T-helper 2 cell treated with Interferon-gamma antibody and Interleukin-4, amounts not matched to agents 5 μg/mL and 100 μg/mL, for 36 hours (primary cell): ENCODE data around the gene SUMO3.
A peak's percentile ranks its signal among the peaks of the same experiment; 100 is the strongest.

Source experiments
- DNase-seq: peaks from one replicate; pipeline ENCODE4 v3.0.0; 2021; ENCODE audit warnings: low spot score
- H3K27ac Mint-ChIP-seq: one replicate; pipeline ENCODE4 v1.8.0; 2021; ENCODE audit warnings: mild to moderate bottlenecking, mixed read lengths
- H3K27me3 Mint-ChIP-seq: one replicate; pipeline ENCODE4 v1.8.0; 2021; ENCODE audit warnings: low read depth, mixed read lengths
- H3K36me3 Mint-ChIP-seq: one replicate; pipeline ENCODE4 v1.8.0; 2021; ENCODE audit warnings: low read depth, mixed read lengths
- H3K4me1 Mint-ChIP-seq: one replicate; pipeline ENCODE4 v1.8.0; 2021; ENCODE audit warnings: low read depth, mixed read lengths
- H3K4me3 Mint-ChIP-seq: one replicate; pipeline ENCODE4 v1.8.0; 2022; ENCODE audit warnings: mild to moderate bottlenecking, moderate library complexity, mixed read lengths
- H3K9me3 Mint-ChIP-seq: one replicate; pipeline ENCODE4 v1.8.0; 2021; ENCODE audit warnings: mixed read lengths

SUMO3 gene

DNA sequence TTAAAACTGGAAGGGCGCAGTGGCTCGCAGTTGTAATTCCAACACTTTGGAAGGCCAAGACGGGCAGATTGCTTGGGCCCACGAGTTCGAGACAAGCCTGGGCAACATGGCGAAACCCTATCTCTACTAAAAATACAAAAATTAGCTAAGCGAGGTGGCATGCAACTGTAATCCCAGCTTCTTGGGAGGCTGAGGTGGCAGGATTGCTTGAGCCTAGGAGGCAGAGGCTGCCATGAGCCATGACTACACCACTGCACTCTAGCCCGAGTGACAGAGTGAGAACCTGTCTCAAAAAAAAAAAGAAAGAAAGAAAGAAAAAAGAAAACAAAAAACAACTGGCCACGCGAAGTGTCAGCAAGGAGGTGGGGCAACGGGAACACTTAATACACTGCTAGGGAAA lies 22.5 kb downstream of the SUMO3 start:
- H3K4me1 Mint-ChIP-seq, result peaks cover 28% of the 10 kb centered on the region
- H3K27me3 Mint-ChIP-seq, result no peaks in the 10 kb centered on the region
- DNase-seq, result no peak
- H3K9me3 Mint-ChIP-seq, result no peaks in the 10 kb centered on the region
- no peak overlapping the region for H3K4me3 Mint-ChIP-seq
- H3K36me3 Mint-ChIP-seq, result peaks cover 35% of the 10 kb centered on the region
- H3K27ac Mint-ChIP-seq, result no peak overlapping the region

DNA sequence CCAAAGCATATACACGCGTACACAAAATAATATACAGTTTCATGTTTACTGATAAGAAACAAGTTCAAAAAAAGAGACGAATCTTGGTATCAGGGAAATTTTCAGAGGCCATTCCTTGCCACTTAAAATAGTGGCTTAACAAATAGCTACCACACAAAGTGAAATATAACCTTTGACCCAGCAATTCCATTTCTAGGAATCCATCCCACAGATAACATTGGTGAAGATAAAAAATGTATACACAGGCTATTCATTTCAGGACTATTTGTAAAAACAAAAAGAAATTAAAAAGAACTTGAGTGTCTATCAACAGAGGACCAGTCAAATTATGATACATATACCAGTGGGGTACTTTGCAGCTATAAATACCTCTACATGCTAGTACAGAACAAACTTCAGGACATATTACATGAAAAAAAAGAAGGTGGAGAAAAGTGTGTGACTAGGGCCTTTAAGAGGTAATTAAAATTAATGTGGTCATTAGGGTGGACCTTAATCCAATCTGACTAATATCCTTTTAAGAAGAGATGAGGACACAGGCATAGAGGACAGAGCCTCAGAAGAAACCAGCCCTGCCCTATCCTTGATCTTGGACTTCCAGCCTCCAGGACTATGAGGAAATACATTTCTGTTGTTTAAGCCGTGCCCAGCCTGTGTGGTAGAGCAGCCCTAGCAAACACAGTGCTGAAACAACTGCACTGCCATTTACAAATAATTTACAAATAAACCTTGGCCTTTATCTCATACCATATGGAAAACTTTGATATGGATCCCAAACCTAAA lies 24.1 kb downstream of the SUMO3 start:
- Mint-ChIP-seq H3K27ac (peak overlapping the region; percentile 59), H3K27me3 (no peaks in the 10 kb centered on the region), H3K4me3 (no peak overlapping the region), H3K36me3 (peaks cover 29% of the 10 kb centered on the region), H3K9me3 (no peaks in the 10 kb centered on the region), H3K4me1 (peaks cover 23% of the 10 kb centered on the region)
- DNase-seq, result no peak

DNA sequence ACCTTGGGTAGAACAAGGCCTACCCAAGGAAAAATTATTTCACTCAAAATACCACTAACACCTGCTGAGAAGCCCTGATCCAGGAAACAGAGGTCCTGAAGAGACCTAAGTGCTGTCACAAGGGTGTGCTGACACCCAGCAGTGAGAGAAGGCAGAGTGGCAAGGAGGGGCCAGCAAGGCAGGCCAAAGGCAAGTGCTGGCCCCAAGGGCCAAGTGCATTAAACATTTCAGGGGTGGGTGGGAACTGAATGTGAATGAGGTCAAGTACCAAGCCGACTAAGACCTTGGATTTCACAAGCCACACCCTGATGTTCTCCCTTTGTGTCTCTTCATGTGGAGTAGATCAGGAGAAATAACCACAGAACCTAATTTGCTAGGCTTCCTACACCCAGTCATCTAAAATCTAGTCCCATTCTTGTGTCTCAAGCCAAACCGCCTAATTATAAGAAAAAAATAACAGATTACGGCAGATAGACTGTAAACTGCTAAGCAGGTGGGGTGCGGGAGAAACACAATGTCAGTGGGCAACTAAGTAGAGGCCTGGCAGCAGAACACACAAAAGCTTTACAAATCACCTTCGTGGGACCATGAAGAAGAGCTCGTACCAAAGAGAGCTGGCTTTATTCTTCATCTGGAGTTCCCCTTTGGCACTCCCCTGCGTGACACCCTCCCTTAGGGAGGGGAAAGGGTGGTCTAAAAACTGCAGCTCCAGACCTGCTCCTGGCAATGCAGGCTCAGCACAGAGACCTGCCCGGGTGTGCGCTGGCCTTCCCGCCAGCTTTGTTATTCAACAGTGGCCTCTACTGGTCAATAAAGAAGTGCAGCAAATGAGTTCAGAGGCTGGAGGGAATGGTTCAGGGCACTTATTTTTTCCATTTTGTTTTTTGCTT lies 24.9 kb downstream of the SUMO3 start:
- no peaks in the 10 kb centered on the region for H3K27me3 Mint-ChIP-seq
- DNase-seq, result peak; percentile 36
- no peaks in the 10 kb centered on the region for H3K9me3 Mint-ChIP-seq
- H3K36me3 Mint-ChIP-seq, result peaks cover 24% of the 10 kb centered on the region
- H3K4me3 Mint-ChIP-seq, result no peak overlapping the region
- H3K4me1 Mint-ChIP-seq, result peaks cover 20% of the 10 kb centered on the region
- peak overlapping the region; percentile 59 for H3K27ac Mint-ChIP-seq

GRCh38 chr21:44791993-44792392 lies 25.9 kb downstream of the SUMO3 start:
- peaks cover 24% of the 10 kb centered on the region for H3K36me3 Mint-ChIP-seq
- H3K4me3 Mint-ChIP-seq, result no peak overlapping the region
- no peak overlapping the region for H3K27ac Mint-ChIP-seq
- no peak for DNase-seq
- H3K9me3 Mint-ChIP-seq, result no peaks in the 10 kb centered on the region
- H3K4me1 Mint-ChIP-seq, result peaks cover 19% of the 10 kb centered on the region
- no peaks in the 10 kb centered on the region for H3K27me3 Mint-ChIP-seq

DNA sequence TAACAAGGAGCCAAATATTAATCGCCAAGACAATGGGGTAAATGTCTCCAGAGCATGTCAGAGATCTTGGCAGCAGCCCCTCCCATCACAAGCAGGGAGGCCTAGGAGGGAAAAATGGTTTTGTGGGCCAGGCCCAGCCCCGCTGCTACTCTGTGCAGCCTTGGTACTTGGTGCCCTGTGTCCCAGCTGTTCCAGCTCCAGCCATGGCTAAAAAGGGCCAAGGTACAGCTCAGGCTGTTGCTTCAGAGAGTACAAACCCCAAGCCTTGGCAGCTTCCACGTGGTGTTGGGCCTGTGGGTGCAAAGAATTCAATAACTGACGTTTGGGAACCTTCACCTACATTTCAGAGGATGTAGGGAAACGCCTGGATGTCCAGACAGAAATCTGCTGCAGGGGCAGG lies 26.6 kb downstream of the SUMO3 start:
- Mint-ChIP-seq H3K36me3 (peaks cover 21% of the 10 kb centered on the region), H3K4me3 (no peak overlapping the region), H3K9me3 (no peaks in the 10 kb centered on the region), H3K27me3 (no peaks in the 10 kb centered on the region), H3K4me1 (peaks cover 17% of the 10 kb centered on the region), H3K27ac (no peak overlapping the region)
- DNase-seq, result no peak

- Mint-ChIP-seq H3K4me3 (no peak overlapping the region), H3K27ac (no peak overlapping the region), H3K27me3 (no peaks in the 10 kb centered on the region), H3K4me1 (peaks cover 16% of the 10 kb centered on the region), H3K36me3 (peaks cover 22% of the 10 kb centered on the region), H3K9me3 (no peaks in the 10 kb centered on the region)
- DNase-seq, result no peak
Observed at GRCh38 chr21:44790368-44790767, 27.5 kb downstream of the SUMO3 start.

- H3K27ac Mint-ChIP-seq, result no peak overlapping the region
- peaks cover 16% of the 10 kb centered on the region for H3K4me1 Mint-ChIP-seq
- no peaks in the 10 kb centered on the region for H3K27me3 Mint-ChIP-seq
- H3K9me3 Mint-ChIP-seq, result no peaks in the 10 kb centered on the region
- no peak for DNase-seq
- H3K36me3 Mint-ChIP-seq, result peaks cover 22% of the 10 kb centered on the region
- H3K4me3 Mint-ChIP-seq, result no peak overlapping the region
Observed at GRCh38 chr21:44789880-44790279, 28.0 kb downstream of the SUMO3 start.

DNA sequence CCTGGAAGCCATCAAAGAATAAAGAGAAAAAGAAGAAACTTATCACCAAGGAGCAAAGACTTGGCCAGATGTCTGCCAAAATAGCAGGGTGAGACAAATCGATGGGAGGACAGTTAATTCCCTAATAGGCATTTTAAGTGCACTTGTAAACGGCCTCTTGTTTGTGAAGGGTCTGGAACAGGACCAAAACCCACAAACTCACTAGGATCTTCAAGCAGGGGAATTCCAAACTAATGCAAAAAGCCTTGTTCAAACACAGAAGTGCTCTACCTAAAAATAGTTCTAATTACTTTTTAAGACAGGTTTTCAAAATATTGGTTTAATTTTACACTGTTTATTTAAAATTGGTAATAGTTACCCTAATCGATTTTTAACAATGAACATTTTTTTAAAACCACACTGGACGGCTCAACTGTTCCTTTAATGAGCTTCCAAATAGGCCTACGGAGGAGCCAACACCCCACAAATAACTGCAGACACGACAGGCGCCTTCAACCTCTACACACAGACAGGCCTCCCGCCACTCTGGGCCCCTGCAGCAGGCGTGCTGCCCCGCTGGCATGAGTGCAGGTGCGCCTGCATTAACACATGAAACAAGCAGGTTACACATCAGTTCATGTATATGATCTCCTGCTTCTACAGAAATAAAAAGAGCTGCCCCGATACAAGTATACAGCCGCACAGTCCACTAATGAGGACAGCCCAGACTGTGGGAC lies 32.1 kb downstream of the SUMO3 start:
- no peak for DNase-seq
- Mint-ChIP-seq H3K27ac (no peak overlapping the region), H3K9me3 (no peaks in the 10 kb centered on the region), H3K4me3 (no peak overlapping the region), H3K27me3 (no peaks in the 10 kb centered on the region), H3K36me3 (peaks cover 20% of the 10 kb centered on the region), H3K4me1 (peaks cover 9% of the 10 kb centered on the region)

DNA sequence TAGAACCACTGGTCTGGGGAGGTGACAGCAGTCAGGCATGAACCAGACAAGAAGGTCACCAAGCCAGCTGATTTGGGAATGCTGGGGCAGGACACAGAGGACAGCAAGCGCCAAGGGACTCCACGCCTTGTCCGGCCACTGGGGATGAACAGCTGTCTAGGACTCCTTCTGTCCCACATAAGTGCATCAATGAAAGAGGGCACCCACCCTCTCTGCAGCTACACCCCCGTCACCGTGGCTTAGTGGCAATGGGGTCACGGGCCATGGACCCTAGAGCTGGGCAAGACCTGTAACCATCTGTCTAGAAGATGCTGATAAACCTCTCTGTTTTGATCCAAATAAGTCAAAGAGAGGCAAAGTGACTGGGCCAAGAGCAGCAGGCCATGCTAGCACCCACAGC lies 33.1 kb downstream of the SUMO3 start:
- no peak overlapping the region for H3K4me3 Mint-ChIP-seq
- H3K9me3 Mint-ChIP-seq, result no peaks in the 10 kb centered on the region
- H3K4me1 Mint-ChIP-seq, result peaks cover 5% of the 10 kb centered on the region
- DNase-seq, result no peak
- H3K36me3 Mint-ChIP-seq, result peaks cover 14% of the 10 kb centered on the region
- H3K27ac Mint-ChIP-seq, result no peak overlapping the region
- H3K27me3 Mint-ChIP-seq, result no peaks in the 10 kb centered on the region

DNA sequence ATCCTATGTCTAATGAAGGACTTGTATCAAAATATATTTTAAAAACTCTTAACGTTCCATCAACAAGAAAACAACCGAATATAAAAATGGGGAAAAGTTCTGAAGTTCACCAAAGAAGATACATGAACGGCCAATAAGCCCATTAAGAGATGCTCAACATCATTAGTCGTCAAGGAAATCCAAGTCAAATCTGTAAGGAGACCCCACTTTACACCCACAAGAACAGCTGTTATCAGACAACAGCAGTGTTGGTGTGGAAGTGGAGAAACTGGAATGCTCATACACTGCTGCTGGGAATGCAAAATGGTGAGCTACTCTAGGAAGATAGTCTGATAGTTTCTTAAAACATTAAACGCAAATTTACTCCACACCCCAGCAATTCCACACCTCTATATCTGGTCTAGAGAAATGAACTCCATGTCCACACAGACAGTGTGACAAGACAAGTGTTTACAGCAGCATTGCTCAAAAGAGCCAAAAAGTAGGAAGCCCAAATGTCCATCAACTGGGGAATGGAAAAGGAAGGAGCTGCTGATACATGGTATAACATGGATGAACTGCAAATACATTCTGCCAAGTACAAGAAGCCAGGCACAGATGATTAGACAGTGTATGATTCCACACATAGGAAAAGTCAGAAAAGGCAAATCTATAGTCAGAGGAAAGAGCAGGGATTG lies 34.7 kb downstream of the SUMO3 start:
- no peaks in the 10 kb centered on the region for H3K27me3 Mint-ChIP-seq
- DNase-seq, result no peak

GRCh38 chr21:44780767-44781459 lies 36.9 kb downstream of the SUMO3 start:
- H3K4me3 Mint-ChIP-seq, result no peak overlapping the region
- H3K27ac Mint-ChIP-seq, result no peak overlapping the region
- peaks cover 12% of the 10 kb centered on the region for H3K36me3 Mint-ChIP-seq
- no peaks in the 10 kb centered on the region for H3K27me3 Mint-ChIP-seq
- no peaks in the 10 kb centered on the region for H3K9me3 Mint-ChIP-seq
- H3K4me1 Mint-ChIP-seq, result peaks cover 5% of the 10 kb centered on the region
- no peak for DNase-seq

More for the DNA sequence above, 34.7 kb downstream of the SUMO3 start:
- no peak overlapping the region for H3K4me3 Mint-ChIP-seq
- peaks cover 5% of the 10 kb centered on the region for H3K4me1 Mint-ChIP-seq
- H3K9me3 Mint-ChIP-seq, result no peaks in the 10 kb centered on the region
- H3K27ac Mint-ChIP-seq, result no peak overlapping the region
- H3K36me3 Mint-ChIP-seq, result peaks cover 14% of the 10 kb centered on the region

DNA sequence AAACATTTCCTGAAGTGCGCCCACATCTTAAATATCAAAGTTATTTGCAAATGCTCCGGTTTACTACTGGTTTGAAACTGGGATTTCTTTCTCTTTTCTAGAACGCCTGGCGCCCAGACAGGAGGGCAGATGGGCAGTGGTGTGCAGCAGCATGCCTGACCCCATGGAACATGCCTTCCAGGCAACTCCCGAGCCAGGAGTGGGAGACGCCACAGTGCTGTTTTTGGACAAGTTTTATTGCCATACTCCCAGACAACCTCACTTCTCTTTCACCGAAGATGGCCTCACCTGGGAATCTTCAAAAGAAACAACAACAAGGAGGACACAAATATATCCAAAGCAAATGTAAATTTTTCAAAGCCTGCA lies 37.7 kb downstream of the SUMO3 start:
- H3K36me3 Mint-ChIP-seq, result peaks cover 15% of the 10 kb centered on the region
- no peak for DNase-seq
- no peak overlapping the region for H3K4me3 Mint-ChIP-seq
- no peaks in the 10 kb centered on the region for H3K27me3 Mint-ChIP-seq
- peaks cover 5% of the 10 kb centered on the region for H3K4me1 Mint-ChIP-seq
- H3K9me3 Mint-ChIP-seq, result no peaks in the 10 kb centered on the region
- H3K27ac Mint-ChIP-seq, result no peak overlapping the region
